Uterus (tissue), 2 donors: ENCODE data around the gene LRP8.

Experiments used
- POLR2A ChIP-seq, 2 donors: fragments of 450-650 bp; IDR thresholded peaks; one replicate each; pipeline ENCODE4 v1.6.1; 2016; ENCODE audit warnings: antibody characterized with exemption in 2 of 2, mild to moderate bottlenecking in 1 of 2, moderate library complexity in 1 of 2
- TF ChIP-seq, protein P1 (sequence below), 4 experiments: fragments of 200-600 bp in 2 of 4; fragments of 450-650 bp in 2 of 4; sonication (generic) in 2 of 4; IDR thresholded peaks; one replicate each; pipeline ENCODE4 v1.5.1; 2016 to 2019; ENCODE audit warnings: antibody characterized with exemption in 4 of 4, mild to moderate bottlenecking in 2 of 4, moderate library complexity in 1 of 4

DNA sequence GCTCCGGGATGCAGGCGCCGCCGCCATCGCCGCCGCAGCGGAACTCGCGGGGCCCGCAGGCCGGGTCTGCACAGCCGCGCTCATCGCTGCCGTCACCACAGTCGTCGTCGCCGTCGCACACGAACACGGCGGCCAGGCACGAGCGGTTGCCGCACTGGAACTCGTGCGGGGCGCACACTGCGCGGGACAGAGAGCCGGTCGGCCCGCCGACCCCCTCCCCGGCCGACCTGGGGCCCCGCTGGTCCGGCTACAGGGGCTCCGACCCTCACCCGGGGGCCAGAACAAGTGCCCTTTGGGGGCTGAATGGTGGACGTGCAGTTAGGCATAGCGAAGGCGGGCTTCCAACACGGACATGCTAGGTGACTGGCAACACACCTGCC is 51.0 kb downstream of the LRP8 start:
- TF ChIP-seq, protein P1, sequence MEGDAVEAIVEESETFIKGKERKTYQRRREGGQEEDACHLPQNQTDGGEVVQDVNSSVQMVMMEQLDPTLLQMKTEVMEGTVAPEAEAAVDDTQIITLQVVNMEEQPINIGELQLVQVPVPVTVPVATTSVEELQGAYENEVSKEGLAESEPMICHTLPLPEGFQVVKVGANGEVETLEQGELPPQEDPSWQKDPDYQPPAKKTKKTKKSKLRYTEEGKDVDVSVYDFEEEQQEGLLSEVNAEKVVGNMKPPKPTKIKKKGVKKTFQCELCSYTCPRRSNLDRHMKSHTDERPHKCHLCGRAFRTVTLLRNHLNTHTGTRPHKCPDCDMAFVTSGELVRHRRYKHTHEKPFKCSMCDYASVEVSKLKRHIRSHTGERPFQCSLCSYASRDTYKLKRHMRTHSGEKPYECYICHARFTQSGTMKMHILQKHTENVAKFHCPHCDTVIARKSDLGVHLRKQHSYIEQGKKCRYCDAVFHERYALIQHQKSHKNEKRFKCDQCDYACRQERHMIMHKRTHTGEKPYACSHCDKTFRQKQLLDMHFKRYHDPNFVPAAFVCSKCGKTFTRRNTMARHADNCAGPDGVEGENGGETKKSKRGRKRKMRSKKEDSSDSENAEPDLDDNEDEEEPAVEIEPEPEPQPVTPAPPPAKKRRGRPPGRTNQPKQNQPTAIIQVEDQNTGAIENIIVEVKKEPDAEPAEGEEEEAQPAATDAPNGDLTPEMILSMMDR (IDR thresholded peaks at IDR 0.05), result no peak
- TF ChIP-seq POLR2A (IDR thresholded peaks at IDR 0.05), result no peak
